Measurements from ENCODE around the gene POR. TPM values are rescaled to one million over a fixed set of nuclear protein-coding genes. Genes with fewer than 3 reads are reported as not detected.
"Not testable (repeated sequence)": the region's sequence is repeated elsewhere in the genome, so short reads cannot be mapped to it uniquely, and the experiment has no call there.

Gene POR
- total and polyA plus RNA-seq, 9 donors: 30.4 to 42.7 (median 35.2) TPM

DNA sequence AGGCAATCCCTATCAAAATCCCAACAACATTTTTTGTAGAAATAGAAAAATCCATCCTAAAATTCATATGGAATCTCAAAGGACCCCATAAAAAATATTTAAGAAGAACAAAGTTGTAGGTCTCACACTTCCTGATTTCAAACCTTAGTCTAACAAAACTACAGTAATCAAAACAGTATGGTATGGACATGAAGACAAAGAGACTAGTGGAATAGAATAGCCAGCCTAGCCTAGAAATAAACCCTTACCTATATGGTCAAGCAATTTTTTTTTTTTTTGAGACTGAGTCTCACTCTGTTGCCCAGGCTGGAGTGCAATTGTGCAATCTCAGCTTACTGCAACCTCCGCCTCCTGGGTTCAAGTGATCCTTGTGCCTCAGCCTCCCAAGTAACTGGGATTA, 83.1 kb downstream of the POR start:
- DNase-seq: no peak
- WGBS (ENCODE audit: insufficient coverage): 100% methylated on average over 1 of the region's 1 CpG
- Histone ChIP-seq H3K27me3 (ENCODE audit: control insufficient read depth, insufficient read depth, low read length) (no peaks in the 10 kb centered on the region), H3K9me3 (replicated peaks; ENCODE audit: control insufficient read depth, low read depth, low read length) (no peaks in the 10 kb centered on the region), H3K36me3 (ENCODE audit: control insufficient read depth, insufficient read depth, low read length) (peaks cover 35% of the 10 kb centered on the region), H3K27ac (ENCODE audit: low read length) (no peak overlapping the region), H3K4me3 (ENCODE audit: low read length) (no peak overlapping the region), H3K4me1 (ENCODE audit: control insufficient read depth, insufficient read depth, low read length) (peaks cover 20% of the 10 kb centered on the region)

DNA sequence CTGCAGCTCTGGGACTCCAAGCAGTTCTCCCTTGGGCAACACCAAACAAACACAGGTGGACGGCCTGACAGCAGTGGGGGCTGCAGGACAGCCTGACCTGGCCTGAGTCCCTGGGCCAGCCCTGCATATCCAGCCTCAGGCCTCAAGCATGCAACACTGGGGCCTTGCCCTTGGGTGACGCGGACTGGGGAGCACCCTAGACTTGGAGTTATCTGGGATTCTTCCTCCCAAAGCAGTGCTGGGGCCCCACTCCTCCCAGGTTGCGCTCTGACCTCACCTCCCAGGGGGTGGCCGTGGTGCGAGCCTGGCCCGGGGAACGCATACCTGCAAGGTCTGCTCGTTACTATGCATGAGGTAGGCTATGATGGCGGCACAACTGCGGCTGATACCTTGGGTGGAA, 85.6 kb downstream of the POR start:
- Histone ChIP-seq H3K36me3 (ENCODE audit: control insufficient read depth, insufficient read depth, low read length) (peaks cover 48% of the 10 kb centered on the region), H3K4me1 (ENCODE audit: control insufficient read depth, insufficient read depth, low read length) (no peaks in the 10 kb centered on the region), H3K27me3 (ENCODE audit: control insufficient read depth, insufficient read depth, low read length) (no peaks in the 10 kb centered on the region), H3K9me3 (replicated peaks; ENCODE audit: control insufficient read depth, low read depth, low read length) (no peaks in the 10 kb centered on the region), H3K4me3 (ENCODE audit: low read length) (no peak overlapping the region), H3K27ac (ENCODE audit: low read length) (no peak overlapping the region)
- 86% methylated on average over 10 of the region's 11 CpGs for WGBS (ENCODE audit: insufficient coverage)
- no peak for DNase-seq

- Histone ChIP-seq H3K27me3 (ENCODE audit: control insufficient read depth, insufficient read depth, low read length) (no peaks in the 10 kb centered on the region), H3K27ac (ENCODE audit: low read length) (no peak overlapping the region), H3K9me3 (replicated peaks; ENCODE audit: control insufficient read depth, low read depth, low read length) (no peaks in the 10 kb centered on the region), H3K4me3 (ENCODE audit: low read length) (no peak overlapping the region), H3K4me1 (ENCODE audit: control insufficient read depth, insufficient read depth, low read length) (no peaks in the 10 kb centered on the region), H3K36me3 (ENCODE audit: control insufficient read depth, insufficient read depth, low read length) (peaks cover 42% of the 10 kb centered on the region)
- DNase-seq: no peak
- 92% methylated on average over 3 of the region's 6 CpGs for WGBS (ENCODE audit: insufficient coverage)
Measured at GRCh38 chr7:76002139-76002538, 87.2 kb downstream of the POR start.

GRCh38 chr7:76002822-76003221, 87.9 kb downstream of the POR start:
- no peak for DNase-seq
- H3K4me3 ChIP-seq (ENCODE audit: low read length): no peak overlapping the region
- peaks cover 42% of the 10 kb centered on the region for H3K36me3 ChIP-seq (ENCODE audit: control insufficient read depth, insufficient read depth, low read length)
- no peaks in the 10 kb centered on the region for H3K4me1 ChIP-seq (ENCODE audit: control insufficient read depth, insufficient read depth, low read length)
- H3K9me3 ChIP-seq (replicated peaks; ENCODE audit: control insufficient read depth, low read depth, low read length): no peaks in the 10 kb centered on the region
- WGBS (ENCODE audit: insufficient coverage): 80% methylated on average over 1 of the region's 3 CpGs
- H3K27me3 ChIP-seq (ENCODE audit: control insufficient read depth, insufficient read depth, low read length): no peaks in the 10 kb centered on the region
- no peak overlapping the region for H3K27ac ChIP-seq (ENCODE audit: low read length)

- H3K4me3 ChIP-seq (ENCODE audit: low read length): no peak overlapping the region
- no peak overlapping the region for H3K27ac ChIP-seq (ENCODE audit: low read length)
- no peaks in the 10 kb centered on the region for H3K4me1 ChIP-seq (ENCODE audit: control insufficient read depth, insufficient read depth, low read length)
- H3K27me3 ChIP-seq (ENCODE audit: control insufficient read depth, insufficient read depth, low read length): no peaks in the 10 kb centered on the region
- WGBS (ENCODE audit: insufficient coverage): 95% methylated on average over 8 of the region's 10 CpGs
- H3K9me3 ChIP-seq (replicated peaks; ENCODE audit: control insufficient read depth, low read depth, low read length): no peaks in the 10 kb centered on the region
- H3K36me3 ChIP-seq (ENCODE audit: control insufficient read depth, insufficient read depth, low read length): peaks cover 42% of the 10 kb centered on the region
- no peak for DNase-seq
Measured at GRCh38 chr7:76003351-76003750, 88.4 kb downstream of the POR start.

- H3K27me3 ChIP-seq (ENCODE audit: control insufficient read depth, insufficient read depth, low read length); H3K4me3 ChIP-seq (ENCODE audit: low read length); H3K27ac ChIP-seq (ENCODE audit: low read length); H3K9me3 ChIP-seq (replicated peaks; ENCODE audit: control insufficient read depth, low read depth, low read length); DNase-seq; H3K4me1 ChIP-seq (ENCODE audit: control insufficient read depth, insufficient read depth, low read length): not testable (repeated sequence)
- H3K36me3 ChIP-seq (ENCODE audit: control insufficient read depth, insufficient read depth, low read length): peaks cover 37% of the 10 kb centered on the region
- 72% methylated on average over 2 of the region's 4 CpGs for WGBS (ENCODE audit: insufficient coverage)
Measured at GRCh38 chr7:76005004-76005403, 90.0 kb downstream of the POR start.

- WGBS (ENCODE audit: insufficient coverage): 79% methylated on average over 7 of the region's 8 CpGs
- no peak overlapping the region for H3K27ac ChIP-seq (ENCODE audit: low read length)
Measured at GRCh38 chr7:76008156-76008687, 93.3 kb downstream of the POR start.

DNA sequence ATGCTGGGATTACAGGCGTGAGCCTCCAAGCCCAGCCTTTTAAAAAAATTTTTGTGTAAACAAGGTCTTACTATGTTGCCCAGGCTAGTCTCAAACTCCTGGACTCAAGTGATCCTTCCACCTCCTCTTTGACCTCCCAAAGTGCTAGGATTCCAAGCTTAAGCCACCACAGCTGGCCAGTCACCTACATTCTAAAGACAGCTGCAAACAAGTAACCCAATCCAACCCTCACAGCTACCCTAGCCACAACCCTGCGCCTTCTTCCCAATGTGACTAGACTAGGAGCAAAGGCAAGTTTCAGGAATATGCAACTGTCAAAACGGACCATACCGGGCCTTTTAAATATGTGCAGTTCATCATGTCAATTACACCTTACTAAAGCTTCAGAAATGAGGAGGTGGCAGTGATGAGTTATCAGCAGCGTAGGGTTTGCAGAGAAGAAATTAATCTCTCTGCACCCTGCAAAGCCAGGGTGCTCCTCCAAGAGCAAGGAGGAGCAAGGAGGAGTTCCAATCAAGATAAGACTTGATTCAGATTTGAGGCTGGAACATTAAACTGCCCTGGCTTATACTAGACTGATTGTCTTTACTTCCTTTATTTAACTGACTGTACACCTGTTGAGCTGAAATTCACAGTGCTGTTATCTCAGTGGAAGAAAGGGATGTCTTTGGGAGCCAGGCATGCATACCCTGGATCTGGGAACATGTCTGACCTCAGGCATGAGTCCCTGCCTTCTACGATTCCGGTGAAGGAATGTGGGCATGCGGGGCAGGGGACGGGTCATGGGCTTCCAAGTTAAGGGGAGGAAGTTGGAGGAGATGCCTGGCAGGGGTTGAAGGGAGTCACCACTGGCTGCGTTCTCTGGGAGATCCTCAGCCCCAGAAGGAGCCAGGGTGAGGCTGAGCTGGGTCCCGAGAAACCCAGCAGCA, 95.0 kb downstream of the POR start:
- H3K27ac ChIP-seq (ENCODE audit: low read length): no peak overlapping the region
- no peak overlapping the region for H3K4me3 ChIP-seq (ENCODE audit: low read length)
- H3K4me1 ChIP-seq (ENCODE audit: control insufficient read depth, insufficient read depth, low read length): peaks cover 23% of the 10 kb centered on the region
- WGBS (ENCODE audit: insufficient coverage): 88% methylated on average over 7 of the region's 11 CpGs
- no peaks in the 10 kb centered on the region for H3K9me3 ChIP-seq (replicated peaks; ENCODE audit: control insufficient read depth, low read depth, low read length)
- H3K27me3 ChIP-seq (ENCODE audit: control insufficient read depth, insufficient read depth, low read length): no peaks in the 10 kb centered on the region
- peaks cover 13% of the 10 kb centered on the region for H3K36me3 ChIP-seq (ENCODE audit: control insufficient read depth, insufficient read depth, low read length)
- DNase-seq: no peak

More at GRCh38 chr7:76008156-76008687, 93.3 kb downstream of the POR start:
- Histone ChIP-seq H3K4me3 (ENCODE audit: low read length) (no peak overlapping the region), H3K9me3 (replicated peaks; ENCODE audit: control insufficient read depth, low read depth, low read length) (no peaks in the 10 kb centered on the region), H3K36me3 (ENCODE audit: control insufficient read depth, insufficient read depth, low read length) (peaks cover 17% of the 10 kb centered on the region), H3K27me3 (ENCODE audit: control insufficient read depth, insufficient read depth, low read length) (no peaks in the 10 kb centered on the region), H3K4me1 (ENCODE audit: control insufficient read depth, insufficient read depth, low read length) (peaks cover 23% of the 10 kb centered on the region)
- DNase-seq: no peak

DNA sequence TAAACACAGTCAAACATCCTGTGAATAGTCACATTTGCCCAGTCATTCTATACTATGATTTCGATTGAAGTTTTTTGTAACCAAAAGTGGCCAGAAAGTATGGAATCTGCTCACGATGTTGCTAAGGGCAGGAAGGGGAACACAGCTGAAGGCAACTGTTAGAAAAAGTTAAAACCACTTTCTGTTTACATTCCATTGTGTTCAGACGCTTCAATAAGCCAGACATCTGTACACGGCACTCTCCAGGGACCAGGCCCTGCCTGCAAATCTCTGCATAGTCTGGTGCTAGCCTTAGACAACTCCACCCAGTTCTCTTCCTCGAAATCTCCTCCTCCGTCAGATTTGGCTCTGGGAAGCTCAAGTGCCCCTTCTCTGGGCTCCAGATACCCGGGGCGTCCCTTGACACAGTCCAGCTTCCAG, 96.5 kb downstream of the POR start:
- H3K9me3 ChIP-seq (replicated peaks; ENCODE audit: control insufficient read depth, low read depth, low read length): no peaks in the 10 kb centered on the region
- peaks cover 23% of the 10 kb centered on the region for H3K4me1 ChIP-seq (ENCODE audit: control insufficient read depth, insufficient read depth, low read length)
- H3K27me3 ChIP-seq (ENCODE audit: control insufficient read depth, insufficient read depth, low read length): no peaks in the 10 kb centered on the region
- 3% methylated on average over 4 of the region's 8 CpGs for WGBS (ENCODE audit: insufficient coverage)
- H3K27ac ChIP-seq (ENCODE audit: low read length): peak overlapping the region; percentile 59
- no peak overlapping the region for H3K4me3 ChIP-seq (ENCODE audit: low read length)
- peaks cover 4% of the 10 kb centered on the region for H3K36me3 ChIP-seq (ENCODE audit: control insufficient read depth, insufficient read depth, low read length)
- peak; percentile 93 for DNase-seq

GRCh38 chr7:76016191-76016947, 101.4 kb downstream of the POR start:
- no peak for DNase-seq
- no peak overlapping the region for H3K4me3 ChIP-seq (ENCODE audit: low read length)
- peaks cover 14% of the 10 kb centered on the region for H3K36me3 ChIP-seq (ENCODE audit: control insufficient read depth, insufficient read depth, low read length)
- no peaks in the 10 kb centered on the region for H3K9me3 ChIP-seq (replicated peaks; ENCODE audit: control insufficient read depth, low read depth, low read length)
- H3K4me1 ChIP-seq (ENCODE audit: control insufficient read depth, insufficient read depth, low read length): peaks cover 13% of the 10 kb centered on the region
- no peak overlapping the region for H3K27ac ChIP-seq (ENCODE audit: low read length)
- no CpG with 5 or more reads among the region's 13 CpGs for WGBS (ENCODE audit: insufficient coverage)
- H3K27me3 ChIP-seq (ENCODE audit: control insufficient read depth, insufficient read depth, low read length): no peaks in the 10 kb centered on the region

Measured in muscle of leg (tissue), 11 donors.